GDM1 (cell line): ENCODE data around the gene SECTM1.
"Not testable (repeated sequence)": the region's sequence is repeated elsewhere in the genome, so short reads cannot be mapped to it uniquely, and the experiment has no call there.

Experiments
- DNase-seq: peaks from one replicate; lab custom pipeline; 2025; lab: John Stamatoyannopoulos, UW

SECTM1 gene

DNA sequence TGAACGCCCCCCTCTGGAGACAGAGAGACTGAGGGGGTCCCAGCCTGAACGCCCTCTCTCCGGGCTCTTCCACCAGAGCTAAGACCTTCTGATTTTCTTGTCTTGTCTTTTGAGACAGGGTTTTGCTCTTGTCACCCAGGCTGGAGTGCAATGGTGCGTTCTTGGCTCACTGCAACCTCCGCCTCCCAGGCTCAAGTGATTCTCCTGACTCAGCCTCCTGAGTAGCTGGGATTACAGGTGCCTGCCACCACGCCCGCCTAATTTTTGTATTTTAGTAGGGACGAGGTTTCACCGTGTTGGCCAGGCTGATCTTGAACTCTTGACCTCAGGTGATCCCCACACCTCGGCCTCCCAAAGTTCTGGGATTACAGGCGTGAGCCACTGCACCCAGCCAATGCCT, 14.4 kb upstream of the SECTM1 start:
- DNase-seq = not testable (repeated sequence)

DNA sequence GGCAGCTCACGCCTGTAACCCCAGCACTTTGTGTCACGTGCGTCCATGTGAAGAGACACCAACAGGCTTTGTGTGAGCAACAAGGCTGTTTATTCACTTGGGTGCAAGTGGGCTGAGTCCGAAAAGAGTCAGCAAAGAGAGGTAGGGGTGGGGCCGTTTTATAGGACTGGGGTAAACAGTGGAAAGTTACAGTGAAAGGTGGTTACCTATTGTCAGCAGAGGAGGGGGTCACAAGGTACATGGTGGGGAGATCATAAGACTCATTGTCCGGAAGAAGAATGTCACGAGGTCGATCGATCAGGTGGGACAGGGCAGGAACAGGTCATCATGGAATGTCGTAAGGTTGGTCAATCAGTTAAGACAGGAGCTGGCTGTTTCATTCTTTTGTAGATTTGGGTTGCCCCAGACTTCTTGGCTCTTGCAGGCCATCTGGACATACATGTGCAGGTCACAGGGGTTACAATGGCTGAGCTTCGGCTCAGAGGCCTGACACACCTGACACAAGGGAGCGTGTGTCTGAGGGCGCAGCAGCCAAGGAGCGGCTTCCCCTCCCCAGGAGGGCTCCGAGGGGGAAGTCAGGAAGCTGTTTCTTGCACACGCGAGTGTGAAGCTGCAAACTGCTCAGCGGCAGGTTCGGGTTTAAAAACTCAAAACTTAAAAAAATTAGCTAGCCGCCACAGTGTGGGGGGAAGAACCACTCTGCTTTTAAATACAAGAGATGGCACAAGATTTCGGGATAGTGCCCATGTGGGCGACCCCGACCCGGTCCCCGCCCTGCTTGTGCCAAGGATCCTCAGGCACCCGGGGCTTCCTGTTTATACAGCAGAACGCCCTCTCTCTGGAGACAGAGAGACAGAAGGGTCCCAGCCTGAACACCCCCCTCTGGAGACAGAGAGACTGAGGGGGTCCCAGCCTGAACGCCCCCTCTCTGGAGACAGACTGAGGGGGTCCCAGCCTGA, 13.1 kb upstream of the SECTM1 start:
- DNase-seq = no peak

DNA sequence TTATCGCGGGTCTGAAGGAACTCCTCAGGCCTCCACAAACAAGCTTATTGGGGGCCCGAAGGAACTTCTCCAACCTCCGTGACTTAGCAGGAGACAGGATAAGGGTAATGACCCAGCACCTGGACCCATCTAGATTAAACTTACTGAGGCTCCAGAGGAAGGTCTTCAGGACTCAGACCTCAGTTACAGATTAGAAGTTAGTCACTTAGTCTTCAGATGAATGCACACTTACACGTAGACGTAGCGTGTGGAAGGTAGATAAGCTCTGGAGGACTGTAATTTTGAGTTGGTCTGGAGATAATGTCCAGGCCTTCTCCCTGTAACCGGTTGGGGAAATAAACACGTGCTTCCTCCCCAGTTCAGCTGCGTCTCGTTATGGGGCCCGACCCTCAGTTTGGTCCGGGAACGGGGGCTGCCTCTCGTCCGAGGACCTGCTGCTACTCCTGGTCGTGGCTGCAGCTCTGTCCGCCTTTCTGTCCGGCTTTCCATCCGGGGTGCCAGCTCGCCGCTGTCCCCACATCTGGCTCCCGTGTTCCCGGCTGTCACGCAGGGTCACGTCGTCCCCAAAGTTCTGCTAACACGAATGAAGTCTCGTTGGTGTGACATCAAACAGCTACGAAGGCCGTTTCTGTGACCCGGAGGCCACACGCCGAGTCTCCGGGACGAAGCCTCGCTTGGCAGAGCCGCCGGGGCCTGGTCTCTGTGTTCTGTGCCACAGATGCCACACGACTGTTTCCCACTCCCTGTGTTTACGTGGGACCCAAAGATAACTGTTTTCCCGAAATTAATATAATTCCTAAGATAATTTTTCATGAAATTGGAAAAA, 11.8 kb upstream of the SECTM1 start:
- DNase-seq = no peak

DNA sequence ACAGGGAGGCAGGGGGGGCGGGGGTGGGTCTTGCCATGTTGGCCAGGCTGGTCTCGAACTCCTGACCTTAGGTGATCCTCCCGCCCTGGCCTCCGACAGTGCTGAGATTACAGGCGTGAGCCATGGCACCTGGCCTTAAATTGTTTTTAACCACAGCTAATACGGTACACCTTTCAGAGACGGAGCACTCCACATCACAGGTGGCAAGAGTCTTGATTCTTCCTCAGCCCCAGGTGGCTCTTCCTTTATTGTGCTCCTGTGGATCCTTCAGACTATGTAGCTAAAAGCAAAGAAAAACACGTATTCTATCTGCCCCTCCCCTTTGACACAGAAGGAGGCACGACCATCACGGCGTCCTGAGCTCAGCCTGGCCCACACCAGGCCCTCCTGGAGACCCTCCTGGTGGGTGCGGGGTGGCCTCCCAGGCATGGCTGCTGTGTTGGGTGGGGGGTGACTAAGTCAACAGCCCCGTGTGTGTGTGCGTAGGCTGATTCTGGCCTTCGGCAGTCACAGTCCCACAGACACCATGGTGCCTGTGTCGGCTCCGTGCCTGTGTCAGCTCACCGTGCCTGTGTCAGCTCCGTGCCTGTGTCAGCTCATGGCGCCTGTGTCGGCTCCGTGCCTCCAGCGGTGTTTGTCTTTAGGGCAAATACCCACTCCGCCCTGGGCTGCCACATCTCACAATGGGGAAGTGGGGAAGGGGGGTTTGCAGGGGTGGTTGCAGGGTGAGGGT, 10.8 kb upstream of the SECTM1 start:
- no peak for DNase-seq

DNA sequence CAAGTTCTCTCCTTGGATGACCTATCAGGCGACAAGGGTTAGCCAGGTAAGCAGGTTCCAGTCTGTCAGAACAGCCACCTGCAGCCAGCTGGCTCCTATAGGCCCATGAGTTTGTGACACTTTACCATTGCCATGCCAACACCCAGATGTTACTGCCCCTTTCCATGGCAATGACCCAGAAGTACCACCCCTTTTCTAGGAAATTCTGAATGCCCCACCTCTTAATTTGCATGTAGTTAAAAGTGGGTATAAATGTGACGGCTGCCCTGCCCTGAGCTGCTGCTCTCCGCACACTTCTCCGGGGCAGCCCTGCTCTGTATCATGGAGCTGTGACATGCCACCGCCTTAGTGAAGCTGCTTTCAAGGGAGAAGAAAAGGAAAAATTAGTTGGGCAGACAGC, 10.0 kb upstream of the SECTM1 start:
- no peak for DNase-seq

DNA sequence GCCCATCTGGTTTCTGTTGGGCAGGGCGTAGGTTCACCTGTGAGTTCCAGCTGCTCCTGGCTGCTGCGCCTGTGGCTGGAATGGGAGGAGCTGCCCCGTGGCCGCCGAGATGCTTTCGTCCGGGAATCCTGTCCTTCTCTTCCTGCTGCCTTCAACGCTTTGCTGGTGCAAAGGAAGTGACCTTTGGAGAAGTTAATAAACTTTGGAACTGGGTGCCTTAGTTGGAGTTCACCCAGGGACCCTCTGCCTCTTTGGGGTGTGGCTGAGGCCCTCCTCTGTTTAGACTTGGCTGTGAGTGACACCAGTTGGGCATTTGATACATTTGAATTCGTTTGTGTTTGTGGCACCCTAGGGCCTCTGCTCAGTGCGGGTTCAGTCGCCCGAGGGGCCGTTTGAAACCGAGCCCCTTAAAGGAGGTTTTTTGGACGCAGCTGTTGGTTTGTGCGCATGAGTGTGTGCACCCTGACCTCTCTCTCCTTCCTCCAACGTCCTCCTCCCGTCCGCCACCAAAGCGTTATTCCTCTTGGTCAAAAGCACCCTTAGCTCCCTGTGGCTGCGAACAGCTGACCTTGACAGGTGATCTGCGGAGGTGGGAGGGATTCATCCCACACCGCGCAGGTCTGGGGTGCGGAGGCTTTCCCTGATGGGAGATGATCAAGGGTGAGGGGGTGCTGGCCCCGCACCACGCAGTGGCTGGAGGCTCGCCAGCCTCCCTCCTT, 9.0 kb upstream of the SECTM1 start:
- DNase-seq = no peak

DNA sequence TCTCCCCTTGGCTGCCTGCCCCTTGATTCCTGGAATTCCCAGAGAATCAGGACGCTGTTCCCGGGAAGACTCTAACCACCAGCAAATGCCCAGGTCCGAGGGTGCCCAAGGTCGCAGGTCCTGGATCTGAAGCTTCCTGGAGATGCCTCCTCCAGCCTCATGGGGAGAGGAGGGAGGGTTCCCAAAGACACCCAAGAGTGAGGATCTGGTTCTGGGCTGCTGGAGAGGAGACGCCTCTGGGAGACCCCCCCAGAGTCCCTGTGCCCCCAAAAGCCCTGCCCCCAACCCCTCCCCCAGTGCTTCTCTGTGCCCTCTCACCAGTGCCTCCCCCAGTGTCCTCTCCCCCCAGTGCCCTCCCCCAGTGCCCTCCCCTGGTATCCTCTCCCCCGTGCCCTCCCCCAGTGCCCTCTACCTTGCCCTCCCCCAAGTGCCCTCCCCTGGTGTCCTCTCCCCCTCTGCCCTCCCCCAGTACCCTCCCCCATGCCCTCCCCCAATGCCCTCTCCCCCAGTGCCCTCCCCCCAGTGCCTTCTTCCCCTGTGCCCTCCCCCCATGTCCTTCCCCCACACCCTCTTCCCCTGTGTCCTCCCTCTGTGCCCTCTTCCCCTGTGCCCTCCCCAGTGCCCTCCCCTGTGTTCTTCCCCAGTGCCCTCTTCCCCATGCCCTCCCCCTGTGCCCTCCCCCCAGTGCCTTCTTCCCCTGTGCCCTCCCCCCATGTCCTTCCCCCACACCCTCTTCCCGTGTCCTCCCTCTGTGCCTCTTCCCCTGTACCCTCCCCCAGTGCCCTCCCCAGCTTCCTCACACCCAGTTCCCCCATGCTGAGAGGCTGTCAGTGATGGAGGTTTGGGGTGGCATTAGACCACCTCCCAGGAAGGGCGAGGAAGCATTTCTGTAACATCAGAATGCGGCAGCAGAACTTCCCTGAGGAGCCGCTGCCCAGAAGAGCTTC, 6.3 kb upstream of the SECTM1 start:
- DNase-seq = no peak

DNA sequence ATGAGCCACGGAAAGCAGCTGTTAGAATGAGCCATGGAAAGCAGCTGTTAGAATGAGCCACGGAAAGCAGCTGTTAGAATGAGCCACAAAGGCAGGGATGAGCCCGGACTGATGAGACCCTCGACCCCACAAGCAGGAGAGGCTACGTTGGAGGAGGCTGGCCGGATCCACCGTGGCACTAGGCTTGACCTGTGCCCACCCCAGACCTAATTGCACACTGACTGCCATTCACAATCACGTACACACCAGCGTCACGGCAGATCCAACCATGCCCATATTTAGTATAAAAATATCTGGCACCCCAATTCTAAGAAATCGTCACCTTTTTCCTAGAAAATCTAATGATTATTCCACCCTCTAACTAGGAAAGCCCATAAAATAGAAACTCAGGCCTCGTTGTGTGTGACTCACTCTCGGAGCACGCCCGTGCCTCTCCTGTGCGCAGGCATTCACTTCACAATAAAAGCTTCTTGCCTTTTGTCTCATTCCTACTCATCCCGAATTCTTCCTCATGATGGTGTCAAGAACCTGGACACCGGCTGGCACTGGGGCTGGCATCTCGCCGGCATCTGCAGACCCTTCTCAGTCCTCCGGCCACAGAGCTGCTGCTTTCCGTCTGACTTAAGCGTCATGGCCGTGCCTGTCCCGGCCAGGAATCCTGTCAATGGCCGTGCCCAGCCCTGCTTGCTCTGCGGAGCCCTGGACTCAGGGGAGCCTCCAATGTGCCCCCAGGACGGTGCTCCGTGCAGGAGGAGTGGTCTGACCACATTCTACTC, 5.5 kb upstream of the SECTM1 start:
- no peak for DNase-seq

DNA sequence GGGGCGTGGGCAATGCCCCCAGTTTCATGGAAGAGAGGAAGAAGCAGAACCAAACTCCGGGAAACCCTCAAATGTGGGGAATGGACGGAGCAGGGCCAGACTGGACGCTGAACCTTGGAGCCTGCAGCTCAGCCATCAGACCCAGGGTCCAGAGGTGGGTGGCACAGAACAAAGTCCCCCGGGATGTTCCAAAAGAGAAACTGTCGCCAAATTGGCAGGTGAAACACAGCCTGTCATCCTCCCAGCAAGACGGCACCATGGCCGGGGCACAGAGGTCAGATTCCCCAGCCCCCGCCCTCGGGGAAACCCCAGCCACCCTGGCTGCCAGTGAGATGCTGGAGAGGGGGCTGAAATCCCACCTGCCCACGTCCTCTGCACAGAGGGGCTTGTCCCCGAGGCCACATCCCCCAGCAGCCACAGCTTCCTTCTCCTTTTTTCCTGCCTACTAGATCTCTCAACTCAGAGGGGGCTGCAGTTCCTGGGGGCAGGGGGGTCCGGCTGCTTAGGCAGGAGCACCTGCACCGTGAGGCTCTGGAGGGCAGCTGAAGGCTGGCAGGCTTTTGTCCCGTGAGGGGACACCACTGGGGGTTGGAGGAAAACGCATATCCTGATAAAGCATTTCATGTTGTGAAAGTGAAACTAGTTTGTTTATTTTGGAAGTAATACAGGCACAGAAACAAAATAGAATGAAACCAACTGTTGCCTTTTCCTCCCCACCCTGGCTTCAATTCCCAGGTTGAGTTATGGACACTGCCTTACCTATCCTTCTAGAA, 1.2 kb upstream of the SECTM1 start:
- peak; percentile 35 for DNase-seq

DNA sequence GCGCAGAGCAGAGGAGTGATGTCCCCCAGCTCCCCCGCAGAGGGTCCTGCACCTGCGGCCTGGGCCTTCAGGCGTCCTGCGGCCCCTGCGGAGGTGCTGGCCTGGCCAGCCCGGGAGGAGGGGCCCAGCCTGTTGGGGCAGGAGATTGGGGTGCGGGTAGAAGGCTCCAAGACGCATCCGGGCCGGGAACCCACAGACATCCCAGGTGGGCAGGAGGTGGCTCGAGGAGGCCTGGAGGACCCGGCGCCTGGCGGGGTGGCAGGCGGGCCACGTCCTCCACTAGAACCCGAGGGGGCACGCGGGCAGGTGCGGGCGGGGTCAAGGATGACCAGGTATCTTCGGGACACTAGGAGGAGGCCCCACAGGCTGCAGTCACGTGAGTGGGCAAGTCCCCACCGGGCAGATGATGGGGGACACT, 647 bp upstream of the SECTM1 start:
- DNase-seq = no peak

DNA sequence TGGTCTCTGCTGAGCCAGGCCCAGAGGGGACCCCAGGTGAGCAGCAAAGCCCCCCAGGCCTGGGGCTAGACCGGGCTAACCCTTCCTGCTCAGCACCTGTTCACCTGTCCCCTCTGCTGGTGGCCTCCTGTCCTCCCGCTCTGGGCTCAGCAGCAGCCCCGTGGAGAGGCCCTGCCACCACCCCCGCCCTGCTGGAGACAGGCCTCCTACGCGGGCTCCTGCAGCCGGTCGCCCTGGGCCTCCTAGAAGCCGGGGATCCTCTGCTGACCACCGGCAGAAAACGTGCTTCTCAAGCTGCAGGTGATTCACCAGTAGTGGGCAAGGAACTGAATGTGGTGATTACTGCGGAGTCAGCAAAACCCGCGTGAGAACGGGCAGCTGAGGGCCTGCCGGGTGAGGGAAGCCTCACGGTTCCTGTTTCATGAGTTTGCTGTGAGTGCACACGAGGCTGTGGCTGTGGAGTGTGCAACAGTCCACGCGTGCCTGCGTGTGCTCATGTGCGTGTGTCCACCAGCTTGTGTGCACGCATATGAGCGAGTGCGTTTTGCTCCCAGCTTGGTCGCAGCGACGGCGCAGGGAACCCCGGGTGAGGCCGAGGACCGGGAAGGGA, 792 bp downstream of the SECTM1 start:
- DNase-seq = no peak

DNA sequence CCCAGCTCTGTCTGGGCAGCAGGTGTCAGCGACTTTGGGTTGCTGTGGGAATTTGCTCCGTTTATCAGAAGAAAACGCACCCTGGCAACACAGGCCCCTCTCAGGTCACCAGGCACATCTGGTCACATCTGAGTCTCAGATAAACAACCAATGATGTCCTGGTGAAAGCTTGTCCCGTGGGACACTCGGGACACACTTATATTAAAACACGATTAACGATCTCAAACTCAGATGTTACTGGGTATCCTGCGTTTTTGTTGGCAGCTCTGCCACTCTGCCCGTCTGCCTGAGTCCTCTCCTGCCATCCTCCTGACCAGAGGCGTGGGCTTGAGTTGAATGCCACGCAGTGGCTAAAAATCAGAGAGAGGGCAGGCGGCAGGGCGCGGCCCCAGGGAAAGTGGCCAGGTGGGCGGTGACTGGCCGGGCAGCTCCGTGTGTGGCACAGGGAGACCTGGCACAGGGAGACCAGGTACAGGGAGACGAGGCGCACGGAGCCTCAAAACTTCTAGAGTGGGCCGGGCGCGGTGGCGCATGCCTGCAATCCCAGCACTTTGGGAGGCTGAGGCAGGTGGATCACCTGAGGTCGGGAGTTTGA, 2.1 kb downstream of the SECTM1 start:
- DNase-seq = no peak

DNA sequence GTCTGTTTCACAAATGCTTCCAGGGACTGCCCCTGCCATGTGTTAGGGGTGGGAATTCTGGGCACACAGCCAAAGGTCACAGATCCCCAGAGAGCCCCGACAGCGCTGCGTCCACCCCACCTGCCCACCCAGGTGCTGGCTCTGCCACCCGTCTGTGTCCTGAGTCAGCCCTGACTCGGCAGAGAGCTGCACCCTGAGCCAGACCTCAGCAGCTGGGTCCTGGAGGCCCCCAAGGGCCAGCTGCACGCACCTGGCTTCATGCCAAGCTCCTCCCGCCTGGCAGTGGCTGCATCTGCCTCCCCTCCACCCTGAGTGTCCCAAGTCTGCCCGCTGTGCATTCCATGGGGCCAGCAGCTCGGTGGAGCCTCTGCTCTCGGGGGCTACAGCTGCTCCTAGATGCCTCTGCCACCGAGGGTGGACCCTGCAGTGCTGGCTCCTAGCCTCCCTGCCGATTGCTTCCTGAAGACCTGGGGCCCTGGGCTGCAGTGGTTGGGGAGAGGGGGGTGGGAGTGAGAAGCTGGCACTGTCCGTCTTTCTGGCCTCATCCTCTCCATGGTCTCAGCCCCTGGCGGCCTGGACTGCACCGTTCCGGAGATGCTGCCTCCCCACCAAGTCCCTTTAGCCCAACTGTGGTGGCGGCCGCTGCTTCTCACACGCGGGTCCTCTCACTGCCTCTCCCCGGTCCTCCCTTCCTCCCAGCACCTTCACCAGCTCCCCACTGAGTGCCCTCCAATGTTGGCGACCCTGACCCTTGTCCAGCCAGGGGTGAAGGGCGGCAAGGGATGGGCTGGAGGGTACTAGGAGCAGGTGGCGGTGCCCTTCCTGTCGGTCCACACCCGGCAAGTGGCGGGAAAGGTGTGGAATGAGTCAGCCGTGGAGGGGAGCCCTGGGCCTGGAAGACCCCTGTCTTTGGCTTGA, 3.0 kb downstream of the SECTM1 start:
- DNase-seq = no peak

DNA sequence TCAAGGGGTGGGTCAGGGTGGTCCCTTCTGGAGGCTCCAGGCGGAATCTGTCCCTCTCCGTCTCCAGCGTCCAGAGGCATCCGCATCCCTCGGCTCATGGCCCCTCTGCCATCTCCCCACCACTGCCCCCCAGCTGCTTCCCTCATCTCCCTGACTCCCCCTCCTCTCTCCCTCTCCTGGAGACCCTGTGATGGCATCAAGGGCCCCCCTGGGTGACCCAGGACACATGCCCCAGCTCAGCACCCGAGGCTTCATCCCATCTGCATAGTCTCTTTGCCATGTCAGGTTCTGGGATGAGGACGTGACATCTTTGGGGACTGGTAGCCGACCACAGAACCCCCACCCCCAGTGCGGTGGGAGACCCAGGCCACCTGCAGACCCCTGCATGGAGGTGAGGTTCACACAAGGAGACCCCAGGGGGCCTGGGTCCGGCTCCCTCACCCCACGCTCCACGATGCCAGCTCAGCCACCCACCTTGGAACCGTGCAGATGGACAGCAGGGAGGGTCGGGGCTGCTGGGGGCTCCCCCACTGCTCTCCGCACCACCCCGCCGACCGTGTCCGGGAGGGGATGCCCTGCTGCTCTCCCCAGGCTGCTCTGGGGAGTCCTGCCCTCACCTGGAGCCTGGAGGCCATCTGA, 3.8 kb downstream of the SECTM1 start:
- no peak for DNase-seq

DNA sequence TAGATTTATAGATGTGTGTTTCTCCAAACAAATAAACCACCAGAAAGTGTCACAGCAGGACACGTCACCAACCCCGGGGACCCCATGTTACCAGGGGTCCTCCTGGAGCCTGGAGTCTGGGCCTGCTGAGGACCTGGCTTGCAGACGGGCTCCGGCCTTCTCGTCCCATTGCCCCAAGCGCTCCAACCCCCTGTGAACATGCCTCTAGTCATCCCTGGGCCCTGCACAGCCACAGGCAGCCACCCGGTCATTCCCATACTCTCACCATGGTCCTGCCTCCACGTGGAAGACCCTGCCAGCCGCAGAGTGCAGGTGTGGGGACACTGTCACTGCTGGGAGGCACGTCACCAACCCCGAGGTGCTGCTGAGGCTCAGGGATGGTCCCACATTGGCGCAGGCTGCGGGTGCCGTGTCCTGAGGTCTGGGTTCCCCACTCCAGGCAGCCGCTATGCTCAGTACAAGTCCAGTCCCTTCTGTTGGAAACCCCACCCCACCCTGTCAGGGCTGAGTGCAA, 4.5 kb downstream of the SECTM1 start:
- no peak for DNase-seq
